GM10248 (cell line): ENCODE data around the gene PGAM2.

Experiments
- CTCF ChIA-PET: fragments of 300-600 bp; sonication (Branson Sonifier 250); formaldehyde crosslinking; extraction: SDS; loops from one replicate; lab custom pipeline; 2021; ENCODE audit warnings: antibody characterized with exemption; lab: Yijun Ruan, JAX
- POLR2A ChIA-PET: fragments of 350-650 bp; sonication (Branson Sonifier 250); formaldehyde crosslinking; extraction: SDS; loops from one replicate; lab custom pipeline; 2020; ENCODE audit warnings: antibody characterized with exemption; lab: Yijun Ruan, JAX
- DNase-seq: peaks from one replicate; pipeline ENCODE4 v3.0.0; 2012; ENCODE audit errors: extremely low spot score
- TF ChIP-seq, protein P1 (sequence below): IDR thresholded peaks from 2 replicates; pipeline ENCODE4 v1.5.1; 2012; ENCODE audit warnings: mild to moderate bottlenecking, low read depth; ENCODE audit errors: extremely low read depth, missing control alignments, control extremely low read depth

PGAM2 gene

DNA sequence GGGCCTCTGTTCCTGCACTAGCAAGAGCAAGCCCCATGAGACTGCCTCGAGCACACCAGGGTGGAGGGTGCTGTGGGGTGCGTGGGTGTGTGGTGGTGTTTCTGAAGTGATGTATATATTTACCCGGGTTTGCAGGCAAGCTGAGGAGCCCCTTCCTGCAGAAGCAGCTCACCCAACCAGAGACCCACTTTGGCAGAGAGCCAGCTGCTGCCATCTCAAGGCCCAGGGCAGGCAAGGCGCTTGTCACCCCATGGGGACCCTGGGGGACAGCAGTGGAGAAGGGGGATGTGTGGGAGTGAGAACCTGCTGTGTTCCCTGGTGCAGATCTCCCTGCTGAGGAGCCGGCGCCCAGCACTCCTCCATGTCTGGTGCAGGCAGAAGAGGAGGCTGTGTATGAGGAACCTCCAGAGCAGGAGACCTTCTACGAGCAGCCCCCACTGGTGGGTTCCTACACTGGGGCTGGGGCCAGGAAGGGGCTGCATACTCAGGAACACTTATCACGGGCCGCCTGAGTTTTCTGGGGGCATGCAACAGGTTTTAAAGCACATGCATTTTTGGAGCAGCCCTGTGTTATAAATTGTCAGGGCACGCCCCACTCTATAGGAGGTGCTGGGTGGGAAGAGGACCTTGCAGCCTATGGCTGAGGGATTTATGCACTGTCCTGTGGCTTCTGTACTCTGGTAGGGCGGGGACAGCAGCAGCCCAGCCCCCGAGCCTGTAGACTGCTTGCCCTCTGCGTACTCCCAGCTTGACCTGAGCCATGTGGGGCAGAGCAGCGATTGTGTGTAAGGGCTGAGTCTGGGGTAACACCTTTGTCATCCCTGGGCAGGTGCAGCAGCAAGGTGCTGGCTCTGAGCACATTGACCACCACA, 5.9 kb downstream of the PGAM2 start:
- DNase-seq = peak; percentile 79
- ChIA-PET CTCF (interaction anchor here (1.1 to 1.6 kb wide), 3 partner anchors 12 to 22 kb away, joined by 3 to 4 read pairs (median 3); no protein-coding TSS in a partner anchor), POLR2A (no interaction called here)
- TF ChIP-seq, protein P1, sequence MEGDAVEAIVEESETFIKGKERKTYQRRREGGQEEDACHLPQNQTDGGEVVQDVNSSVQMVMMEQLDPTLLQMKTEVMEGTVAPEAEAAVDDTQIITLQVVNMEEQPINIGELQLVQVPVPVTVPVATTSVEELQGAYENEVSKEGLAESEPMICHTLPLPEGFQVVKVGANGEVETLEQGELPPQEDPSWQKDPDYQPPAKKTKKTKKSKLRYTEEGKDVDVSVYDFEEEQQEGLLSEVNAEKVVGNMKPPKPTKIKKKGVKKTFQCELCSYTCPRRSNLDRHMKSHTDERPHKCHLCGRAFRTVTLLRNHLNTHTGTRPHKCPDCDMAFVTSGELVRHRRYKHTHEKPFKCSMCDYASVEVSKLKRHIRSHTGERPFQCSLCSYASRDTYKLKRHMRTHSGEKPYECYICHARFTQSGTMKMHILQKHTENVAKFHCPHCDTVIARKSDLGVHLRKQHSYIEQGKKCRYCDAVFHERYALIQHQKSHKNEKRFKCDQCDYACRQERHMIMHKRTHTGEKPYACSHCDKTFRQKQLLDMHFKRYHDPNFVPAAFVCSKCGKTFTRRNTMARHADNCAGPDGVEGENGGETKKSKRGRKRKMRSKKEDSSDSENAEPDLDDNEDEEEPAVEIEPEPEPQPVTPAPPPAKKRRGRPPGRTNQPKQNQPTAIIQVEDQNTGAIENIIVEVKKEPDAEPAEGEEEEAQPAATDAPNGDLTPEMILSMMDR = no peak

DNA sequence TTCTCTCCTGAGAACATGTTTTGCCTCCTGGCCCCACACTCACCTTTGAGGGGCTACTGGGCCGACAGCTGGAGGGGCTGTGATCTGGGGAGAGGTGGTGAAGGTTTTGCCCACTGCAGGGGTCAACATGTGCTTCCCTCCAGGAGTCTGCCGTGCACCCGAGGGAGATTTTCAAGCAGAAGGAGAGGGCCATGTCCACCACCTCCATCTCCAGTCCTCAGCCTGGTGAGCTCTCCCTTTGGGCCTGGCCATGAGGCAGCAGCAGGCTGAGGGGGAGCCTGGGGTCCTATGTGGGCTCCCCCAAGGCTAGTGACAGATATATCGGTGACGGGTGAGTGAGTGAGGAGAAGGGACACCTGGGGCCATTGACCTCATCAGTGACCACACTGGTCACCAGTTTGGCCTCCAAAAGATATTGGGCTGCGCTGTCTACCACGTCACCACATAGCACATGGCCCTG, 6.6 kb downstream of the PGAM2 start:
- CTCF ChIA-PET = interaction anchor here (1.2 to 1.6 kb wide), 2 partner anchors 11 to 23 kb away, joined by 3 to 4 read pairs; no protein-coding TSS in a partner anchor

DNA sequence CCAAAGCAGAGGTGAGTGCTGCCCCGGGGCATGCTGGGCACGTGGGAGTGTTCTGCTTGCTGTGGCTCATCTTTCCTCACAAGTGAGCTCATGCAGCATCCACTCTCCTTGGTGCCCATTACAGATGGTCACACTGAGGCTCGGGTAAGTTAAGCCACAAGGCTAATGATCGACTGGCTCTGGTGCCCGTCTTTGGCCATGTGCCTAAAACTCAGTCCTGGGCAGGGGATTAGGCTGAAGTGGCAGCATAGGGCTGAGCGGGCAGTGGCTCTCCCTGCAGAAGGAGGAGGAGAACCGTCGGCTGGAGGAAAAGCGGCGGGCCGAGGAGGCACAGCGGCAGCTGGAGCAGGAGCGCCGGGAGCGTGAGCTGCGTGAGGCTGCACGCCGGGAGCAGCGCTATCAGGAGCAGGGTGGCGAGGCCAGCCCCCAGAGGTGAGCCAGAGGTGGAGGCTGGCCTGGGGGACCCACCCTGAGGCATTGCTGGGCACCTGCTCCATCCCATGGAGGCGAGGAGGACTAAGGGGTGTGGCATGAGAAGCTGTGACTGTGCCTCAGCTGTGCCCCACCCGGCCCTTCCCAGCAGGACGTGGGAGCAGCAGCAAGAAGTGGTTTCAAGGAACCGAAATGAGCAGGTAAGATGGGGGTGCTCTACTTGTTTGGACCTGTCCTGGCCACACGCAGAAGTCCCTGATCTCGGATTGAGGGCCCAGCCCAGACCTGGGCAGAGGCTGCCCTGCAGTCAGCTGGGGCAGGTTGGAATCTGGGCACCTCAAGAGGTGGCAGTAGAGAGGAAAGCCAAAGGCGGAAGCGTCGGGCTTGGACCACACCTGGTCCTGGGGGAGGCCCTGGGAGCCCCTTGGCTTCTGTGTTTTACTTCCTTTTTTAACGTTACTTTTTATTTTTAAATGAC, 7.3 kb downstream of the PGAM2 start:
- ChIA-PET POLR2A (interaction anchor here (0.6 to 1.1 kb wide), 2 partner anchors 23 to 39 kb away, joined by 3 to 8 read pairs; no protein-coding TSS in a partner anchor), CTCF (interaction anchor here (1.2 to 1.6 kb wide), 2 partner anchors 11 to 23 kb away, joined by 3 to 4 read pairs; no protein-coding TSS in a partner anchor)
- TF ChIP-seq, protein P1 = peak; percentile 6
- peak; percentile 58 for DNase-seq

More for the DNA sequence above, 6.6 kb downstream of the PGAM2 start:
- POLR2A ChIA-PET = no interaction called here
- TF ChIP-seq, protein P1 = no peak
- DNase-seq = no peak

DNA sequence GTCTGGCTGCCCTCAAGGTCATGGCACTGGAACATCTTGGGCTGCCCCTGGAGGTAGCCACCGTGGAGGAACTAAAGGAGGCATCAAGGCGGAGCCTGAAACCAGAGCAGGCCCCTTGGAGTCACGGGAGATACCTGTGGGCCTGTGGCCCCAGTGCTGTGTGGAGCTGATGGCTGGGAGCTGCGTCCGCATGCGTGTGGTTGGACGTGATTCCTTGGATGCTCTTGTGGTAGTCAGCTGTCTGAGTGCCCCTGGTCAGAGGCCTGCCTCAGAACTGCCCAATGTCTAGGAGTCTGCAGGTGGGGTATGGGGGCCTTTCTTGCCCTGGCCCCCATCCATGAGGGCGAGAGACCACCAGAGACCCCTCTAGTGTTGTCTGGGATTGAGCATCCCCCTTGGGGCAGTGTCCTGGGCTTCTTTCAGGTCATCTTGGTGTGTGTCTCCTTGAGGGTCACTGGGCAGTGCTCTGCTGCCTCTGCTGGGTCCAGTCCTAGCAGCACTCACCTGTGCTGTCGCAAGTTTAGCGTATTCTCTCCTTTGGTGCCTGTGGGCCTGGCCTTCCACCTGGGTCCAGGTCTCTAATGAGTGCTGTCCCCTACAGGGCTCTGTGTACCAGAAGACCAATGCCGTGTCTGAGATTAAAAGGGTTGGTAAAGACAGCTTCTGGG, 8.1 kb downstream of the PGAM2 start:
- TF ChIP-seq, protein P1 = no peak
- POLR2A ChIA-PET = interaction anchor here (0.6 to 1.1 kb wide), 2 partner anchors 24 to 38 kb away, joined by 3 to 8 read pairs; no protein-coding TSS in a partner anchor
- DNase-seq = no peak
- CTCF ChIA-PET = interaction anchor here (1.5 kb wide), 1 partner anchor 184 kb away, joined by 3 read pairs; no protein-coding TSS in a partner anchor

DNA sequence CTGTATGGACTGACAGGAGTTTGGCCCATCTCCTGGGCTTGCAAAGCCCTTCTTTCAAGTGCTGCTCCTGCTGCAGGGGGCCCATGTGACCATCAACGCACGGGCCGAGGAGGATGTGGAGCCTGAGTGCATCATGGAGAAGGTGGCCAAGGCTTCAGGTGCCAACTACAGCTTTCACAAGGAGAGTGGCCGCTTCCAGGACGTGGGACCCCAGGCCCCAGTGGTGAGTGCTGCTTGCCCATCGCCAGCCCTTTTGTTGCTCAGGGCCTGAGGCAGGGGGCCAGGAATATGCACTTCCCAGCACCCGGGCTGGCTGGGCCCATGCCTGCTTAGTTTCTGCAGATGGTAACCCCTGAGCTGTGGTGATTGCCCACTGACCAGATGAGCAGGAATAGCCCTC, 8.7 kb downstream of the PGAM2 start:
- TF ChIP-seq, protein P1 = no peak
- POLR2A ChIA-PET = no interaction called here
- DNase-seq = no peak
- CTCF ChIA-PET = interaction anchor here (1.5 kb wide), 1 partner anchor 184 kb away, joined by 3 read pairs; no protein-coding TSS in a partner anchor
